ENCODE results near the gene MAGEA9. TPM values are rescaled to one million over a fixed set of nuclear protein-coding genes. Genes with fewer than 3 reads are reported as not detected.
"Not testable (repeated sequence)": the region's sequence is repeated elsewhere in the genome, so short reads cannot be mapped to it uniquely, and the experiment has no call there.

Gene MAGEA9
- total RNA-seq, result not detected
- polyA plus RNA-seq, result not detected

- not testable (repeated sequence) for ATAC-seq (ENCODE audit: low read depth in 2 of 2); H3K27ac Mint-ChIP-seq; H3K27ac ChIP-seq (ENCODE audit: insufficient read depth, low read length, poor library complexity, severe bottlenecking); H3K36me3 Mint-ChIP-seq; H3K4me3 Mint-ChIP-seq; H3K27me3 ChIP-seq (ENCODE audit: control insufficient read depth, insufficient read depth, low read length); H3K27me3 Mint-ChIP-seq; H3K4me1 Mint-ChIP-seq; H3K9me3 Mint-ChIP-seq; H3K4me3 ChIP-seq (ENCODE audit: low read depth, low read length); H3K36me3 ChIP-seq (ENCODE audit: control insufficient read depth, insufficient read depth, low read length); H3K4me1 ChIP-seq (ENCODE audit: control insufficient read depth, insufficient read depth, low read length, poor library complexity, severe bottlenecking); DNase-seq; H3K9me3 ChIP-seq (ENCODE audit: control insufficient read depth in 2 of 2, low read length in 2 of 2)
Observed at GRCh38 chrX:149781727-149782126, at the start of gene MAGEA9. TSS of gene MAGEA9 (plus strand) at chrX:149781930. CDS start at chrX:149786211, 4,281 bp downstream.

- not testable (repeated sequence) for H3K36me3 Mint-ChIP-seq
Observed at GRCh38 chrX:149742269-149742668, 39.5 kb upstream of the MAGEA9 start.

GRCh38 chrX:149746390-149747007, 35.2 kb upstream of the MAGEA9 start:
- H3K36me3 Mint-ChIP-seq; ATAC-seq (ENCODE audit: low read depth in 2 of 2); H3K4me1 ChIP-seq (ENCODE audit: control insufficient read depth, insufficient read depth, low read length, poor library complexity, severe bottlenecking); H3K4me1 Mint-ChIP-seq; H3K4me3 Mint-ChIP-seq; H3K27ac ChIP-seq (ENCODE audit: insufficient read depth, low read length, poor library complexity, severe bottlenecking); H3K27me3 ChIP-seq (ENCODE audit: control insufficient read depth, insufficient read depth, low read length); H3K4me3 ChIP-seq (ENCODE audit: low read depth, low read length); H3K27me3 Mint-ChIP-seq; H3K36me3 ChIP-seq (ENCODE audit: control insufficient read depth, insufficient read depth, low read length); H3K9me3 ChIP-seq (ENCODE audit: control insufficient read depth in 2 of 2, low read length in 2 of 2); H3K9me3 Mint-ChIP-seq; DNase-seq; H3K27ac Mint-ChIP-seq: not testable (repeated sequence)

More at GRCh38 chrX:149742269-149742668, 39.5 kb upstream of the MAGEA9 start:
- H3K27ac ChIP-seq (ENCODE audit: insufficient read depth, low read length, poor library complexity, severe bottlenecking); H3K27me3 ChIP-seq (ENCODE audit: control insufficient read depth, insufficient read depth, low read length); ATAC-seq (ENCODE audit: low read depth in 2 of 2); H3K27me3 Mint-ChIP-seq; H3K4me1 Mint-ChIP-seq; H3K27ac Mint-ChIP-seq; H3K4me3 Mint-ChIP-seq; H3K4me3 ChIP-seq (ENCODE audit: low read depth, low read length); H3K36me3 ChIP-seq (ENCODE audit: control insufficient read depth, insufficient read depth, low read length); H3K9me3 Mint-ChIP-seq; H3K9me3 ChIP-seq (ENCODE audit: control insufficient read depth in 2 of 2, low read length in 2 of 2); H3K4me1 ChIP-seq (ENCODE audit: control insufficient read depth, insufficient read depth, low read length, poor library complexity, severe bottlenecking); DNase-seq: not testable (repeated sequence)

GRCh38 chrX:149757206-149758067, 24.3 kb upstream of the MAGEA9 start:
- Histone ChIP-seq H3K36me3 (ENCODE audit: control insufficient read depth, insufficient read depth, low read length) (no peaks in the 10 kb centered on the region), H3K4me1 (ENCODE audit: control insufficient read depth, insufficient read depth, low read length, poor library complexity, severe bottlenecking) (no peaks in the 10 kb centered on the region), H3K27me3 (ENCODE audit: control insufficient read depth, insufficient read depth, low read length) (no peaks in the 10 kb centered on the region), H3K9me3 (ENCODE audit: control insufficient read depth in 2 of 2, low read length in 2 of 2) (no peaks in the 10 kb centered on the region), H3K4me3 (ENCODE audit: low read depth, low read length) (no peak overlapping the region), H3K27ac (ENCODE audit: insufficient read depth, low read length, poor library complexity, severe bottlenecking) (no peak overlapping the region)
- H3K27ac Mint-ChIP-seq, result no peak overlapping the region
- no peak for DNase-seq
- H3K36me3 Mint-ChIP-seq, result no peaks in the 10 kb centered on the region
- H3K4me1 Mint-ChIP-seq, result no peaks in the 10 kb centered on the region
- no peak overlapping the region for H3K4me3 Mint-ChIP-seq
- peaks cover 5% of the 10 kb centered on the region for H3K27me3 Mint-ChIP-seq
- ATAC-seq (ENCODE audit: low read depth in 2 of 2), result no peak
- H3K9me3 Mint-ChIP-seq, result peaks cover 0 to 3% (median 0%) of the 10 kb centered on the region in 7 donors

GRCh38 chrX:149758068-149758714, 23.5 kb upstream of the MAGEA9 start:
- Mint-ChIP-seq H3K27ac (no peak overlapping the region), H3K4me1 (no peaks in the 10 kb centered on the region), H3K27me3 (peaks cover 5% of the 10 kb centered on the region), H3K9me3 (peaks cover 0 to 3% (median 0%) of the 10 kb centered on the region in 7 donors), H3K4me3 (no peak overlapping the region), H3K36me3 (no peaks in the 10 kb centered on the region)
- H3K4me3 ChIP-seq (ENCODE audit: low read depth, low read length), result no peak overlapping the region
- H3K4me1 ChIP-seq (ENCODE audit: control insufficient read depth, insufficient read depth, low read length, poor library complexity, severe bottlenecking), result no peaks in the 10 kb centered on the region
- no peaks in the 10 kb centered on the region for H3K27me3 ChIP-seq (ENCODE audit: control insufficient read depth, insufficient read depth, low read length)
- no peaks in the 10 kb centered on the region for H3K36me3 ChIP-seq (ENCODE audit: control insufficient read depth, insufficient read depth, low read length)
- no peak for ATAC-seq (ENCODE audit: low read depth in 2 of 2)
- no peak for DNase-seq
- no peak overlapping the region for H3K27ac ChIP-seq (ENCODE audit: insufficient read depth, low read length, poor library complexity, severe bottlenecking)
- H3K9me3 ChIP-seq (ENCODE audit: control insufficient read depth in 2 of 2, low read length in 2 of 2), result no peaks in the 10 kb centered on the region

- H3K9me3 ChIP-seq (ENCODE audit: control insufficient read depth in 2 of 2, low read length in 2 of 2); H3K27me3 Mint-ChIP-seq; H3K4me1 Mint-ChIP-seq; H3K36me3 ChIP-seq (ENCODE audit: control insufficient read depth, insufficient read depth, low read length); H3K9me3 Mint-ChIP-seq; H3K27ac ChIP-seq (ENCODE audit: insufficient read depth, low read length, poor library complexity, severe bottlenecking); H3K27me3 ChIP-seq (ENCODE audit: control insufficient read depth, insufficient read depth, low read length); H3K4me3 Mint-ChIP-seq; H3K4me1 ChIP-seq (ENCODE audit: control insufficient read depth, insufficient read depth, low read length, poor library complexity, severe bottlenecking); H3K36me3 Mint-ChIP-seq; H3K27ac Mint-ChIP-seq; H3K4me3 ChIP-seq (ENCODE audit: low read depth, low read length); DNase-seq; ATAC-seq (ENCODE audit: low read depth in 2 of 2): not testable (repeated sequence)
Observed at GRCh38 chrX:149758715-149759078, 23.0 kb upstream of the MAGEA9 start.

- Mint-ChIP-seq H3K4me1 (no peaks in the 10 kb centered on the region), H3K27ac (no peak overlapping the region), H3K36me3 (no peaks in the 10 kb centered on the region), H3K27me3 (peaks cover 5% of the 10 kb centered on the region), H3K4me3 (no peak overlapping the region), H3K9me3 (peaks cover 0 to 3% (median 0%) of the 10 kb centered on the region in 7 donors)
- Histone ChIP-seq H3K27me3 (ENCODE audit: control insufficient read depth, insufficient read depth, low read length) (no peaks in the 10 kb centered on the region), H3K4me1 (ENCODE audit: control insufficient read depth, insufficient read depth, low read length, poor library complexity, severe bottlenecking) (no peaks in the 10 kb centered on the region), H3K36me3 (ENCODE audit: control insufficient read depth, insufficient read depth, low read length) (no peaks in the 10 kb centered on the region), H3K9me3 (ENCODE audit: control insufficient read depth in 2 of 2, low read length in 2 of 2) (no peaks in the 10 kb centered on the region), H3K27ac (ENCODE audit: insufficient read depth, low read length, poor library complexity, severe bottlenecking) (no peak overlapping the region), H3K4me3 (ENCODE audit: low read depth, low read length) (no peak overlapping the region)
- ATAC-seq (ENCODE audit: low read depth in 2 of 2) (no peak), DNase-seq (no peak)
Observed at GRCh38 chrX:149759824-149760223, 21.9 kb upstream of the MAGEA9 start.

All from CD4-positive, CD25-positive, alpha-beta regulatory T cell (primary cell).